Right renal pelvis (tissue), 4 donors: ENCODE measurements around the gene GP2. TPM values are rescaled to one million over a fixed set of nuclear protein-coding genes. Genes with fewer than 3 reads are reported as not detected.
"Not testable (repeated sequence)": the region's sequence is repeated elsewhere in the genome, so short reads cannot be mapped to it uniquely, and the experiment has no call there.

Experiments
- DNase-seq, 4 donors: peaks; one replicate each; pipeline ENCODE4 v3.0.0-alpha.2; 2013; ENCODE audit warnings: low read depth in 4 of 4, low spot score in 3 of 4, missing footprints in 1 of 4
- polyA plus RNA-seq, 4 donors: library from polyadenylated mRNA; unstranded; fragments of 120-200 nt; gene quantifications; one replicate each; pipeline ENCODE4 v1.2.1, GENCODE V29; 2013; ENCODE audit not compliant: insufficient read length in 4 of 4

GP2 gene
- polyA plus RNA-seq, 4 donors, result 1.6 to 4.6 (median 2.9) TPM

GRCh38 chr16:20326321-20326720 is 992 bp downstream of the GP2 start:
- no peak for DNase-seq

DNA sequence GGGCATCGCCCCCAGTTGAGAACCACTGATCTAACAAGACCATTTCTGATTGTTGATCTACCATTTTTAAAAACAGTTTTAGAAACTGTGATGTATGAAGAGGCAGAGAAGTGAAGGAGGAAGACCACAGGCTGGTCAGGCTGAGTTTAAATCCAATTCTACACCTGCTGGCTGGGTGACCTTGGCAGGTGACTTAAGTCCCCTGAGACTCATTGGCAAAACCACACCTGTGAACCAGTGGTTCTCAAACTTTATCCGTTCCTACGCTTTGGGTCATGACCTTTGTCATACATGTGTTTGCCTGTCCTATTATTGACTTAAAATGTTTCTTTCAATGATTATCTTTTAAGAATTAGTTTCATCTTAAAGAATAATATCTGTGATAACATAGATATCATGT is 2.3 kb downstream of the GP2 start:
- no peak for DNase-seq

DNA sequence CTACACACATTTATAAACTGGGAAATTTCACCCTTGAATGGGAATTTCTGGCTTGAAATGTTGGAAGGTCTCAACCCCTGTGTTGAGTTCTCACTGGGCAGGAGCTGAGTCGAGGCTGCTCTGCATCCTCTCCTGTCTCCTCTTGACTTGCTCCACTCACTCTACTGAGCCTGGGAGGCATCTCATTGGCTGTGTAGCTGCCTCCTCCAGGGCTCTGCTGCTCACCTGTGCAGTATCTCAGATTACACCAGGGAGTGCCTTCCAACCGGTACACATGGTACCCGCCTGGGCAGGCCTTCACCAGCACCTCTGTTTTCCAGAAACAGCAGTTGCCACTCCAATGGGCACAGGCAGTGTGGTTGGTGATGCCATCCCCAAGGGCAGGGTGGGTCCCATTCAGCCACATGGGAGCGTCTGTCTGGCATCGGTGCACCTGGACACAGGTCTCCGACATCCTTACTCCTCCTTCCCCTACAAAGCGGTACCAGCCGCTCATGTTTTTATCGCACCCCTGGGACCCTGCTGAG is 3.7 kb downstream of the GP2 start:
- no peak for DNase-seq

DNA sequence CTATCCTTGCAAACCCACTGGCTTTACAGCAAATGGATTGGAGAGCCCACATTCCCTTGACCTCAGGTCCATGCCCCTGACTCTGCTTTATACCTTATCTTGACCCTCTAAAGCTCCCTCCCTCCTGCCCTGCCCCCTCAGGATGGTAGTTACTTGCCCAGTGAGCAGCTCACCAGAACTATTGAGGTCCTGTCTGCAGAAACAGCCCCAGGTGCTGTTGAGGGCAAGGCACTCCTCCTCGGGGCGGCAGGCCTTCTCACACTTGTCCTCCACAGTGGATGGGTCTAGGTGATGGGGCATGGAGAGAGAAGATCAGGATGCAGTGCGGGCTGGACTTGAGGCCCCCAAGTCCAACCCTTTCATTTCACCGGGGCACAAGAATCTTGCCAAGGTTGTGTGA is 4.6 kb downstream of the GP2 start:
- DNase-seq, result no peak

- DNase-seq, result no peak
These were observed 5.6 kb downstream of the GP2 start for GRCh38 chr16:20321671-20322070.

GRCh38 chr16:20321051-20321450 is 6.3 kb downstream of the GP2 start:
- DNase-seq, result not testable (repeated sequence)

DNA sequence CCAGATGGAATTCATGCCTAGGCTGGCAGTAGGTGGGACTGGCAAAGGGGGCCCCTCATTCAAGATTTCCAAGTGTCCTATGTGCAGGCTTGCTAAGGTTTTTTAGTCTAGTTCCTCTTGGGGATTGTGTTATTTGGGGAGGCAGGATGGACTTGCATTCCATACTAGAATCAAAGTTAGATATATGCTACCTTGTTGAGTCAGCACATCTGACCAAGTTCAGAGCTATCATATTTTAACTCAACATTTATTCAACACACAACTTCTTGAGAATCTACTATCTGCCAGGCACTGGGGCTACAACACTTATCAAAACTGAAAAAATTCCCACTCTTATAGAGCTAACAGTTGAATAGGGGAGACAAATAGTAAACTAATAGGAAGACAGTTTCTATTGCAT is 6.7 kb downstream of the GP2 start:
- no peak for DNase-seq

- no peak for DNase-seq
These were observed 7.1 kb downstream of the GP2 start for GRCh38 chr16:20320178-20320577.

- no peak for DNase-seq
These were observed 7.9 kb downstream of the GP2 start for GRCh38 chr16:20319406-20319805.

- no peak for DNase-seq
These were observed 8.9 kb downstream of the GP2 start for GRCh38 chr16:20318437-20318836.

- DNase-seq, result no peak
These were observed 9.3 kb downstream of the GP2 start for GRCh38 chr16:20318006-20318405.

DNA sequence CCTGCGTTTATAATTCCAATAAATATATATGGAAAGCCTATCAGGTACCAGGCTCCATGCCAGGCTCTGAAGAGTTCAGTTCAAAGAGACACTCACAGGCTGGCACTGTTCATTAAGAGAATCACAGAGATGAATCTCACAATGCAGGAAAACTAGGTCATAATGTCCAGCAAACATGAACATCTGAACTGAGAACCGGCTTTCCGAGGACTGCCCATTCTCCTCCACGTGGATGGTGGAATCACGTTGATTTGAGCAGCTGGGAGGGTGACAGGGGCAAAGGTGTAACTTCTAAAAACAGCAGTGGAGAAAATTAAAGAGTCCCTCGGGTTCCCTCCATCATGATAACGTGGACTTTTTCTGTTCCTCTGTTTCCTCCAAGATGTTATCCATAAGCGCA is 10.2 kb downstream of the GP2 start:
- DNase-seq, result no peak

- no peak for DNase-seq
These were observed 10.6 kb downstream of the GP2 start for GRCh38 chr16:20316715-20317114.

- DNase-seq, result no peak
These were observed 11.5 kb downstream of the GP2 start for GRCh38 chr16:20315764-20316163.

DNA sequence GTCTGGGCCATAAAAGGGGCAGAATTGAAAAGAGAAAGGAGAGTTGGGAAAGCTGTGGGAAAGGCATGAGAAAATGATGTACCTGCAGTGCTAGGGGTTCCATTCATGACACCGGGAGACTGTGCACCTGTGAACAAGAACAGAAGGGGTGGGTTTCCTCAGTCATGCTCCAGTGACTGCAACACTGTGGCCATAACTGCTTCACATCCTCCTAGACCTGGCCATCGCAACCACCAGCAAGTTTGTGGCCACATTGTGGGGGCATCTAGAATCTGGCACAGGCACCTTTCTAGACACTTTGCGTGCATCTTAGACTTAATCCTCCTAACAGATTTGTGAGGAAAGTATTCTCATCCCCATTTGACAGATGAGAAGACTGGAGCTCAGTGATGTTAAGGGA is 12.7 kb downstream of the GP2 start:
- DNase-seq, result no peak

DNA sequence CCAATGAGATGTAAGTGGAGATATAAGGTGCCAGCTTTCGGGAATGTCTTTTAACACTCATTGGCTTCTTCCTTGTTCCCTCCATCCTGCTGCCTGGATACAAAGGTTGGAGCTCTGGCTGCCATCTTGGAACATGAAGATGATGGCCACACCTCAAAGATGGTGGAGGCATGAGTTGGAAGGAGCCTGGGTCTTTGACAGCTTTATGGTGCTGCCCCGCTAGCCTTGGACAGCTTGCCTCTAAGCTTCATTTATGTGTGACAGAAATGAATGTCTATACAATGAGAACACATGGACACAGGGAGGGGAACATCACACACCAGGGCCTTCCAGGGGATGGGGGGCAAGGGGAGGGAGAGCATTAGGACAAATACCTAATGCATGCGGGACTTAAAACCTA is 13.6 kb downstream of the GP2 start:
- no peak for DNase-seq

- not testable (repeated sequence) for DNase-seq
These were observed 14.7 kb downstream of the GP2 start for GRCh38 chr16:20312536-20313095.

DNA sequence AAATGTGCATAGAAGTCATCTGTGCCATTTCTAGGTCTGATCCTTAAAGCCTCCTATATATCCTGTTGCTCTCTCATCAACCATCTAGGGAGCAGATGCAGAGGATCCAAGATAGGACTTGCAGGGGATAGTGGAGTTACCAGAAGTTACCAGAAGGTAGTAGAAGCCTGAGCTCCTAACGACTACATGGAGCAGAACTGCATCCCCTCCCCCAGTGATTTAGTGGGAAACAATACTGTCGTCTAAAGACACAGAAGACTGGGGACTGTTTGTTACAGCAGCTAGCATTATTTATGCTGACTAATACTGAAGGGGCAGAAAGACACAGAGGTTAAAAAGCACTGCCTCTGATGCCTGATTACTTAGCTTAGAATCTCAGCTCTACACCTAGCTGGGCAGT is 15.8 kb downstream of the GP2 start:
- DNase-seq, result no peak

GRCh38 chr16:20310421-20311395 is 16.6 kb downstream of the GP2 start:
- no peak for DNase-seq

DNA sequence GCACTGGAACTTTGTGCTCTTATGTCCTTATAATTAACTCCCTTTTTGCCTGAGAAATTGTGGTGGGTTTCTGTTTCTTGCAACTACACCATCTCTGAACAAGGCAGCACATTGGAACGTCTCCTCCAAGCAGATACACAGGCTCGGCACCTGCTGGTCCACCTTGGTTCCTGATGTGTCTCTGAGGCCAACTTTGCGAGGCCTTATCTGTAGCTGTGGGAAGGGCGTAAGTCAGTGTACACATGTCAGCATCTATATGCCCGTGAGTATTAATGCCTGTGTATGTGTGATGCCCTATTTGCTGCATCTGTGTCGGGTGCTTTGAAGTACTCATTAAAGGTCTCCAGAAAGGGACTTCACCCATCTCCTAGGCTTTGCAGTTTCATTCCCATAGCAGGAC is 17.5 kb downstream of the GP2 start:
- no peak for DNase-seq

GRCh38 chr16:20308801-20309590 is 18.3 kb downstream of the GP2 start:
- DNase-seq, result no peak
